GM15510 (cell line): Measurements from ENCODE around the gene ACAP2.
A peak's percentile ranks its signal among the peaks of the same experiment; 100 is the strongest.

Experiments used
- POLR2A ChIP-seq: IDR thresholded peaks from 3 replicates; pipeline ENCODE4 v1.6.1; 2011; ENCODE audit warnings: borderline replicate concordance; ENCODE audit not compliant: insufficient read length; ENCODE audit errors: extremely low read depth

ACAP2 gene

GRCh38 chr3:195442573-195443390 is at the start of gene ACAP2:
ACAP2 (minus strand) TSS chr3:195443020; CDS start chr3:195442847, 173 bp downstream.
- peak; percentile 91 for TF ChIP-seq POLR2A

GRCh38 chr3:195475614-195476013 is 32.8 kb upstream of the ACAP2 start:
- no peak for TF ChIP-seq POLR2A

GRCh38 chr3:195468841-195469240 is 26.0 kb upstream of the ACAP2 start:
- TF ChIP-seq POLR2A = no peak

- TF ChIP-seq POLR2A = no peak
These were observed 25.6 kb upstream of the ACAP2 start for GRCh38 chr3:195468391-195468776.

GRCh38 chr3:195467641-195468390 is 25.0 kb upstream of the ACAP2 start:
- TF ChIP-seq POLR2A = no peak

GRCh38 chr3:195466251-195466650 is 23.4 kb upstream of the ACAP2 start:
- TF ChIP-seq POLR2A = no peak

- no peak for TF ChIP-seq POLR2A
These were observed 19.4 kb upstream of the ACAP2 start for GRCh38 chr3:195462308-195462610.

- TF ChIP-seq POLR2A = no peak
These were observed 18.9 kb upstream of the ACAP2 start for GRCh38 chr3:195461594-195462307.

- no peak for TF ChIP-seq POLR2A
These were observed 17.4 kb upstream of the ACAP2 start for GRCh38 chr3:195460091-195460713.

- TF ChIP-seq POLR2A = no peak
These were observed 15.5 kb upstream of the ACAP2 start for GRCh38 chr3:195458316-195458717.

- TF ChIP-seq POLR2A = no peak
These were observed 13.0 kb upstream of the ACAP2 start for GRCh38 chr3:195455789-195456188.

GRCh38 chr3:195453236-195453635 is 10.4 kb upstream of the ACAP2 start:
- TF ChIP-seq POLR2A = no peak

- TF ChIP-seq POLR2A = no peak
These were observed 8.7 kb upstream of the ACAP2 start for GRCh38 chr3:195451373-195452015.

- no peak for TF ChIP-seq POLR2A
These were observed 8.0 kb upstream of the ACAP2 start for GRCh38 chr3:195450731-195451229.
